ENCODE data around the gene TYRP1.

TYRP1 gene

DNA sequence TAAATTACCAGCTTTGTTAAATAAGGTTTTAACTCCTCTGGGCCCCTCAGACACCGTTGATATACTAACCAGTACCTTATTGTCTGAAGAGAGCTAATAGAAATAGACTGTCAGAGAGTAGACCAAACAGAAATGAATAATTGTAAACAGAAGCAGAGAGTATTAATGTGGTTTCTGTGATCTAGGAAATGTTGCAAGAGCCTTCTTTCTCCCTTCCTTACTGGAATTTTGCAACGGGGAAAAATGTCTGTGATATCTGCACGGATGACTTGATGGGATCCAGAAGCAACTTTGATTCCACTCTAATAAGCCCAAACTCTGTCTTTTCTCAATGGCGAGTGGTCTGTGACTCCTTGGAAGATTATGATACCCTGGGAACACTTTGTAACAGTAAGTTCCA lies 5.1 kb downstream of the TYRP1 start:
- no peak for DNase-seq

GRCh38 chr9:12698986-12699385 lies 5.8 kb downstream of the TYRP1 start:
- DNase-seq = no peak

GRCh38 chr9:12699529-12699928 lies 6.3 kb downstream of the TYRP1 start:
- no peak for DNase-seq

- DNase-seq = no peak
These were observed 7.9 kb downstream of the TYRP1 start for GRCh38 chr9:12701126-12701525.

DNA sequence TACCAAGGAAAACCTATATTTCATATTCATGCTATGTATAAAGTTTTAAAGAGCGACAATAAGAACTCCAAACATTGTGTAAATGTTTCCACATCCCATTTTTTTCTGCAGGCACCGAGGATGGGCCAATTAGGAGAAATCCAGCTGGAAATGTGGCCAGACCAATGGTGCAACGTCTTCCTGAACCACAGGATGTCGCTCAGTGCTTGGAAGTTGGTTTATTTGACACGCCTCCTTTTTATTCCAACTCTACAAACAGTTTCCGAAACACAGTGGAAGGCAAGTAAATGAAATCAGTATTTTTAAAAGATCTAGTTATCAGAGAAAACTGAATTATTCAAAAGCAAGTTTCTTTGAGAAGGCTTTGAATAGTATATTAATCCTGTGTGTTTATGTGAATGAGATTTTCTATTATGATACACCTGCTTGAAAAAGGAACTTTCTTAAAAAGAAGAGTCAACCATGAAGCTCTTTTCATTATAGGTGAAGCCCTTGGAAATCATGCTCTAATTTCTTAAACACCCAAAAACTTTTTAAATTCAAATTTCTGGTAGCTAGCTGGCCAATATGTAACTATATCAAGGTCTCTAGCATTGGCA lies 9.1 kb downstream of the TYRP1 start:
- DNase-seq = no peak

GRCh38 chr9:12703996-12704395 lies 10.8 kb downstream of the TYRP1 start:
- DNase-seq = no peak

DNA sequence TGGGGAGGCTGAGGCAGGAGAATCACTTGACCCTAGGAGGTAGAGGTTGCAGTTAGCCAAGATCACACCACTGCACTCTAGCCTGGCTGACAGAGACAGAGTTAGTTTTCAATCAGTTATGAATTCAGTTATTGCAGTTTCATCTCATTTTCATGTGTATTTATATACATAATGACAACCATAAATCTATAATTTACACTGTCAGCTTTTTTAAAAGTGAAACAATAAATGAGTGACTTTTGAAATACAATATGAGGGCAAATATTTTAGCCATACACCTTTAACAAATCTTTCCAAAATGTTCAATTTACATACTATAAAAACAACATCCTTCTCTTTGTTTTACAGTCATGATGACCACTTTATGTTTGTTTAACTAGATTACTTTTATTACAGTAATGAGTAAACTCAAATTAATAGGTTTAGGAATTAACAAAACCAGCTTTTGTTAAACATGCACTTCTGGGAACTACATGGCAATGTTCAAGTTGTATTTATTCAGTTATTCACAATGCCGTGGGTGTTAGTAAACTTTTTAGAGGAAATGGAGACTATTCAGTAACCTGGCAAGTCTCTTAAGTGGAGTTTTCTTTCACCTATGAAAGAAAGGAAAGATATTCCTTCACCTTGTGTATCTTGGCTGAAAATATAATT lies 12.7 kb downstream of the TYRP1 start:
- no peak for DNase-seq

DNA sequence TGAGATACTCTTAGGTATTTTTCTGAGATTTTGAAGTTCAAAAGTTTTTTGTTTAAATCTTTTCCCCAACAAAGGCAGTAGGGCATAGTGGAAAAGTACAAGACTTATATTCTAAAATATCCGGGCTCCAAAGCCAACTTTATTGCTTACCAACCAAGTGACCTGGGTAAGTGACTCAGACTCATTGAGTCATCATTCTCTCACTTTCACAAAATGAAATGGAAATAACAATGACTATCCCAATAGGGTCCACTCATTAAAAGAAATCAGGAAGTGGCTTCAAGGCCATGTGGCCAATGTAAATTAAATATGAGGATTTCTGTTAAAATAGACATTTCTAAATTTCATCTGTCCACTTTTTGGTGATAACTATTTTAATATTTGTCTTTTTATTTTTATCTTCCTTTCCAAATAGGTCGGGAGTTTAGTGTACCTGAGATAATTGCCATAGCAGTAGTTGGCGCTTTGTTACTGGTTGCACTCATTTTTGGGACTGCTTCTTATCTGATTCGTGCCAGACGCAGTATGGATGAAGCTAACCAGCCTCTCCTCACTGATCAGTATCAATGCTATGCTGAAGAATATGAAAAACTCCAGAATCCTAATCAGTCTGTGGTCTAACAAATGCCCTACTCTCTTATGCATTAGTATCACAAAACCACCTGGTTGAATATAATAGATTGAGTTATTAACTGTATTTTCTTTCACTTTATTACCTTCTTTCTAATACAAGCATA lies 15.5 kb downstream of the TYRP1 start:
- no peak for DNase-seq

- DNase-seq = no peak
These were observed 19.3 kb downstream of the TYRP1 start for GRCh38 chr9:12712532-12712931.

GRCh38 chr9:12715268-12715667 lies 22.1 kb downstream of the TYRP1 start:
- no peak for DNase-seq

DNA sequence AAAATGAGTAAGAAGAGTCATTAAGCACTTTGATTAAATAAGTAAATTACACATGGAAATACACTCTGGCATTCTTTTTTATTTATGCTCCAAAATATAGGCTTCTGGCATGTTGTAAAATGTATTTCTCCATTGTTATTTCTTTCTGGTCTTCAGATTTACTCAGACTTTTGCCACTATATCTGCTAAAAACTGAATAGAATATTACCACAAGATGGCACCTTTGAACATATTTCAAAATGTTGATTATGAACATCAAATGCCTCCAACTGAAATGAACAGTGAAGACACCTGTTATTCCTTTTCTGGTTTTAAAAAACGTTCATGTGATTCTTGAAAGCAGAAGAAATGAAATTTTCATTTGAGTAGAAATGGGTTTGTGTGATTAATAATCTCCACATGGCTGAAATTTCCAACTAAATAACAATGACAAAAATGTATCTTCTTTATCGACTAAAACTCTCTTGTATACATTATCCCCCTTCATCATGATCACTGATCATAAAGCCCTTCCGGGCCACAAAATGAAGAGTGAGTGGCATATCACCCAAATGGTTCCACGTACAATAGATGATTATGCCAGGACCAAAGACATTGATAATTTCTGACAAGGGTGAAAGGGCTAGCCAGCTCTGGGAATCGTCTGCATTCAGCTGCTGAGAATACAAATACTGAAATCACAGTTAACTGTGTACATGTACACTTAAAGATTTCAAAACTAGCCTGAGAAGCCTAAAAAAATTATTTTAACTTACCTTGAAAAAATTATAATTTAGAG lies 23.8 kb downstream of the TYRP1 start:
- DNase-seq = no peak

DNA sequence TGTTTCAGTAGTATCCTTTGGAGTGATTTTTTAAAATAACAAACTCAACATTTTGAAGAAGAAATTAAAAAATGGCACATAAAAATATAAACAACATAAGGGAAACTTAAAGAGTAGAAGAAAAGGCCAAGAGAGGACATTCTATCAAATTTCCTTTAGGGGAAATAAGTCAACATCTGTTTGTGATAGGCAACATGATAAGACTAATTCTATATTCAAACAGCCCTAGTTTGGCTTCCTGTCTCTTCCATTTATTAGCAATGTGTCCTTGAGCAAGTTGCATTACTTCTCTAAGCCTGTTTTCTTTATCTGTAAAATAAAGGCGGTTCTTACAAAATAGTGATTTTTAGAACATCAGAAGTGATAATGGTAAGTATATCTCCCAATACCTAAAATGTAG lies 24.7 kb downstream of the TYRP1 start:
- no peak for DNase-seq

DNA sequence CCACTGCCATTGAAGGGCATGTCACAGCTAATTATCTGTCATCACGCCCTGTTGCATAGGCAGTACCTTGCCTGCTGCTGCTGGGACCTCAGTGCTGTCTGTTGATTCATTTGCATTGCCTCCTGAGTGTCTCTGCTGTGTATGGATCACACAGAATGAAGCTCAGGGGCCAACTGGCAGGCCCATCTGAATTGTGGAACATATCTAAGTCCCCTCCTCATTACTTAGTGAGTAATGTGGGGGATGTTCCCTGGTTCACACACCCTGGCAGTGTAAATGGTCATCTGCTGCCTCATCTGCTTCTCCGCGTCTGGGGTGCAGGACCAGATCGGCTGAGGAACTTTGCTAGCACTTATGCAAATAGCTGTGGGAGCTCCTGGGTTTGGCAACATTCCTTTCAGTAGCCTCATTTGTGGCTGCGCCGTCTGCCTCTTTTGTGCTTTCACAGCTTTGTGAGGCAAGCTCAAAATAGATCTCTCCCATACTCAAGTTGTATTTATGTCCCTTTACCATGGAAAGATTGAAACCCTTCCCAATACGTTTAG lies 25.4 kb downstream of the TYRP1 start:
- DNase-seq = no peak

DNA sequence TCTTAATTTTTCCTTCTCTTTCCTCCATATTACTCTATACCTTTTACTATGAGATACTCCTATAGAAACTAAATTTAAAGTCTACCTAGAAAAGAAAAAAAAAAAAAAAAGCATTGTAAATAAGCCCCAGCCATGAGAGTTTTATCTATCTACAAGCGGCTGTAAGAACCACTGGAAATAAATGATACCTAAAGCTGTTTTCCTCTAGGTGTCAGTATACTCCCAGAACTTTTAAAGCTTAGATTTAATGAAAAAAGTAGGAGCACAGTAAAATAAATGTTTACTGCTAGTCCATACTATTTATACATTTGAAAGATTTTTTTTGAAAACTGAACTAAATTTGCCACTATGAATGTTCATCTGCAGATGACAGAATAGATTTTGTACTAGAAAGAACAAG lies 26.2 kb downstream of the TYRP1 start:
- DNase-seq = no peak

DNA sequence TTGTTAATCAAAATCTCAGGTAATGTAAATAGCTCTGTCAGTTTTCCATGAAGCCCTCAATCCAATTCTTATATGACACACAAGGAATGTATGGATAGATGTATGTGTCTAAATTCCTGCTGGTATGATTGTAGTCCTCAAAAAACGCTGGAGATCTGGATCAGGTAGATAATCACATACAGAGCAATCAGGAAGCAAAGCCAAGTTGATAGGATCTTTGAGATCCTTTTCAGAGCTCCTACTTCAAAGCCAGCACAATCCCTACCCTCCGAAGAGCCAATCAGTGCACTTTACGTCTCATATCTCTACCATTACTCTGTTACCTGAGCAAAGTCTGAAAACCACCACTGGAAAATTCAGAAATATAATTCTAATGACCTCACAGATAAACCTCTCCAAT lies 27.4 kb downstream of the TYRP1 start:
- no peak for DNase-seq

DNA sequence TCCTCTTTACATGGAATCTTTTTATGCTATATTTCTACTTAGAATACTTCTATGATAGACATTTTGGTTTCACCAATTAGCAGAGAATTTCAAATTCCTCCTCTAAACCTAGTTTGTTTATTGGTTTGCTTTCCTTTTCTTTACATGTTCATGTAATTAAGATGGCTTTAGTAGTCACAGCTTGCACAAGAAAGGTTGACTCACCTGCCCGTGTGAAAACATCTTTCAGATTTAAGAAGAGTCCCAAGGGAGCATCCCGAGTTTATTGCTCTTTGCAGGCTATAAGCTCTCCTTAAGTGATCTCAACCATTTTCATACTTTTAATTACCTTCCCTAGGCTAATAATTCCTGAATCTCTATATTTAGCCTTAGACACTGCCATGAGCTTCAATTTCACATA lies 28.9 kb downstream of the TYRP1 start:
- DNase-seq = no peak

DNA sequence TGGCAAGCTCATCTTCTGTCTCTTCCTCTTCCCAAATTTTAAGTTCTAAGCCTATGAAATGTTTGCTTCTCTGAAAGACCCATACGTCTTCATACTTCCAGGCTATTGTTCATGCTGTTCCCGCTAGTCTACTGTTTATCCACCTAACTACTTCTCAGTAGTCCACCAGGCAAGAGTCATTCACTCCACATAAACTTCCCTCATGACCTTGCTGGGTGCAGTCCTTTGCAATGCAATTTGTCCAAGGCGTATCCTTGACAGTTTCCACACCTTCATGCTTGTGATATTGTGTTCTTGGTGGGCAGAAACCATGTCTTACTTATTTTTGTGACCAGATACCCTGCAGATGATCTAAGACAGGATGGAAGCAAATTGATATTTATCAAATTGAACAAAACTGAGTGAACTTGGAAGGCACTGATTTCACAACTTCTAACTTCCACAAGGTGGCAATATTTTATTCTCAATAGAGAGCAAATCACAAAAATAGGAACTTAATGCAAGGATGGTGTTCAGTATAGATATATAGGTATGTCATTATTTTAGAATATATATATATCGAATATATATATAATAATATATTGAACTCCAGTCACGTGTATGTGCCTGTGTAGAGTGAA lies 30.3 kb downstream of the TYRP1 start:
- no peak for DNase-seq

- DNase-seq = no peak
These were observed 33.6 kb downstream of the TYRP1 start for GRCh38 chr9:12726795-12727194.

DNA sequence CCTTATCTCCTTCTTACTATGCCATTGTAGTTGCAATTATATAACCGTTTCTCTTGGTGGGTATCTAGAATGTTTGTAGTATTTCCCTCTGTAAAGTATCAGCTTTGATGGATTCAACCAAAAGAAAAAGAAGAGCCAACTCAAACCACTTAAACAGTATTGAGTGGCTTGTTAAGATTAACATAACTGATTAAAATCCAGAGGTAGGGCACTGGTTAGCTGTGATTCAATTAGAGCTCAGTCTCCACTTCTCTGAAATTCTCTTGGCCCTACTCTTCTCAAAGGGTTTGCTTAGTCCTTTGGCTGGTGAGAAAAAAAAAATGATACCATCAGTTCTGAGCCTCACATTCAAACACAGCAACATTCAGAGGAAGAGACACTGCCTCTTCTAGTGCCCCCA lies 37.0 kb downstream of the TYRP1 start:
- DNase-seq = no peak

GRCh38 chr9:12730927-12731326 lies 37.7 kb downstream of the TYRP1 start:
- no peak for DNase-seq

- no peak for DNase-seq
These were observed 39.8 kb downstream of the TYRP1 start for GRCh38 chr9:12732971-12733370.

GRCh38 chr9:12735665-12736064 lies 42.5 kb downstream of the TYRP1 start:
- no peak for DNase-seq

DNA sequence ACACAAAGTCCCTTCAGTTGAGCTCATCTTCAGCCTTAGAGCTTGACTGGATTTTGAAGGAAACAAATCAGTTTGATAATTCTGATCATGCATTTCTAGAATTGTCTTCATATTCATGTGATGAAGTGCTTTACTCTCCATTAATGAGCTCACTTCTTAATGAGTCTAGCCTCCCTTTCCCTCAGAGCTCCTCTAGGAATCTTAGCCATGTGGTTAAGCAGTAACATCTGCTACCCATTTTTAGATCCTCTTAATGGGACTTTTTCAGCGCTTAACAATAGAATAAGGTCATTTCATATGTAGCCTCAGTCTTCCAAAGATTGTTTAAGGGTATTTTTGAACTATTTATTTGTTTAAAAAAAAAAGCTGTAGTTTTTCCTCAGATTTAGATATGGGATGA lies 44.7 kb downstream of the TYRP1 start:
- no peak for DNase-seq

Measured in CD4-positive, alpha-beta T cell treated with Interleukin-17A for 4 hours (primary cell).